NOMO-1 treated with dmso at 0.1 percent for 144 hours (cell line): ENCODE results near the gene ITPR3.

ENCODE experiments used
- DNase-seq: peaks from one replicate; lab custom pipeline; 2025; ENCODE audit not compliant: unreplicated experiment; lab: John Stamatoyannopoulos, UW

Gene ITPR3

GRCh38 chr6:33695451-33695887, 74.3 kb downstream of the ITPR3 start:
- DNase-seq: no peak

- no peak for DNase-seq
Observed at GRCh38 chr6:33696076-33696475, 75.0 kb downstream of the ITPR3 start.

GRCh38 chr6:33696548-33697518, 75.7 kb downstream of the ITPR3 start:
- DNase-seq: no peak

- no peak for DNase-seq
Observed at GRCh38 chr6:33697845-33698244, 76.7 kb downstream of the ITPR3 start.

GRCh38 chr6:33698494-33698893, 77.4 kb downstream of the ITPR3 start:
- no peak for DNase-seq

GRCh38 chr6:33699131-33699530, 78.0 kb downstream of the ITPR3 start:
- no peak for DNase-seq

- no peak for DNase-seq
Observed at GRCh38 chr6:33699739-33700138, 78.6 kb downstream of the ITPR3 start.

- DNase-seq: no peak
Observed at GRCh38 chr6:33700391-33701050, 79.4 kb downstream of the ITPR3 start.

GRCh38 chr6:33702345-33702977, 81.3 kb downstream of the ITPR3 start:
- DNase-seq: no peak

- no peak for DNase-seq
Observed at GRCh38 chr6:33704215-33705066, 83.3 kb downstream of the ITPR3 start.

GRCh38 chr6:33705268-33705885, 84.3 kb downstream of the ITPR3 start:
- DNase-seq: no peak

- no peak for DNase-seq
Observed at GRCh38 chr6:33705955-33706725, 85.0 kb downstream of the ITPR3 start.

GRCh38 chr6:33707771-33708170, 86.6 kb downstream of the ITPR3 start:
- DNase-seq: no peak

- DNase-seq: no peak
Observed at GRCh38 chr6:33708516-33709204, 87.5 kb downstream of the ITPR3 start.

GRCh38 chr6:33709605-33710295, 88.6 kb downstream of the ITPR3 start:
- no peak for DNase-seq

GRCh38 chr6:33710296-33711121, 89.4 kb downstream of the ITPR3 start:
- no peak for DNase-seq
